Measurements from ENCODE around the gene ACY1.

The ACY1 gene

DNA sequence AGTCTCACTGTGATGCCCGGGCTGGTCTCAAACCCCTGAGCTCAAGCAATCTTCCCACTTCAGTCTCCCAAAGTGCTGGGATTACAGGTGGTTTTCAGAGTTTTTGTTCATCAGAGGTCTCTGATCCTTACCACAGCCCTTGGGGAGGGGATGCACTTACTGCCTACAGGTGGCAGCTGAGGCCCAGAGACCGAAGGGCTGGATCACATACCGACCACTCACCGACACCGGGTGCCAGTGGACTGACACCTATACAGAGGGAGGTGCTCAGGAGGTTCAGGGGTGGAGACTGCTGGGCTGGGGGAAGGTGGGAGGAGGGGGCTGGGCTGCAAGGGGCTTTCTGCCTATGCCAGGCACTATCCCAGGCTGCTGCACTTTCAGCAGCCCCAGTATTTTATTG is 53.5 kb downstream of the ACY1 start:
- in situ Hi-C loops (cut with HindIII; ENCODE audit: low pct_unique_long_range_greater_than_20kb, low sequenced_read_pairs), result no loop called here
- TF ChIP-seq JUND (IDR thresholded peaks at IDR 0.05; ENCODE audit: low read depth), result no peak
- DNase-seq (ENCODE audit: low read depth in 1 of 2, low spot score in 1 of 2), result no peak

DNA sequence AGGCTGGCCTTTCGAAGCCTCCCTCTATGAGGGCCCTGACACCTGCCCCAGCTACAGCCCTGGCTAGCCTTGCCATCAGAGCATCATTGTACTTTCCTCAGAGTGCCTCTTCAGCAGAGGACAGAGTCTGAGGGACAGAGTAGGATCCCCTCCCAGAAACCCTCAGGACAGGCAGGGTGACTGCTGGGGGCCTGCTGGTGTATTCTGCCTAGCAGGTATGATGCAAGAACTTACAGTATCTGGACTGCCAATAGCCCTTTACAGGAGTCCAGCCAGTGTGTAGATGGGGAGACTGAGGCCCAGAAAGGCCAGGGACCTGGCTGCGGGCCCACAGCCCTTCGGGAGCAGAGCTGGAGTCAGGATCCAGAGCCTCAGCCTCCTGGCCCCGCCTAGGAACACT is 54.0 kb downstream of the ACY1 start:
- no peak for DNase-seq (ENCODE audit: low read depth in 1 of 2, low spot score in 1 of 2)
- TF ChIP-seq JUND (IDR thresholded peaks at IDR 0.05; ENCODE audit: low read depth), result no peak
- in situ Hi-C loops (cut with HindIII; ENCODE audit: low pct_unique_long_range_greater_than_20kb, low sequenced_read_pairs), result no loop called here

DNA sequence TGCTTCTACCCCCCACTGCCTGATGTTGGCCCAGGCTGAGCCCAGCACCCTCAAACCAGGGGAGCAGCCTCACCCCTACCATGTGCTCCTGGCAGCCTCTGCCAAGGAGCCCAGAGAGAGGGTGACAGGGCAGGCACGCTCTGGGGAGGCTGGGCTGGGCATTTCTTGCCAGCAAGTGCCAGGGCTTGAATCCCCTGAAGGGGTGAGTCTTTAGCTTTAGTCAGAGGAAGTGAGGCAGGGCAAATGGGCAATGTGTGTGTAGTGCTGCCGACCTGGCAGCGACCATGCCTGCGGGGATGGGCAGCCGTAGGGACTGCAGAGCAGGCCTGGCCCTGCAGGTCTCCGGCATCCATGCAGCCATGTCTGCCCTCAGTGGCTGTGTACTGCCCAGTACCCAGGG is 54.9 kb downstream of the ACY1 start:
- in situ Hi-C loops (cut with HindIII; ENCODE audit: low pct_unique_long_range_greater_than_20kb, low sequenced_read_pairs), result no loop called here
- TF ChIP-seq JUND (IDR thresholded peaks at IDR 0.05; ENCODE audit: low read depth), result no peak
- no peak for DNase-seq (ENCODE audit: low read depth in 1 of 2, low spot score in 1 of 2)
